Gastroesophageal sphincter (tissue), 3 donors: ENCODE measurements around the gene APOOL.

Source experiments
- CTCF ChIP-seq, 4 experiments: fragments of 200-600 bp in 2 of 4; fragments of 450-650 bp in 2 of 4; sonication (generic) in 1 of 4; IDR thresholded peaks; one replicate each; pipeline ENCODE4 v1.5.1; 2017 to 2019; ENCODE audit warnings: antibody characterized with exemption in 4 of 4, mild to moderate bottlenecking in 2 of 4, moderate library complexity in 2 of 4
- POLR2A ChIP-seq, 2 donors: fragments of 450-650 bp; IDR thresholded peaks; one replicate each; pipeline ENCODE4 v1.6.1; 2017; ENCODE audit warnings: antibody characterized with exemption in 2 of 2, mild to moderate bottlenecking in 2 of 2, moderate library complexity in 1 of 2

GRCh38 chrX:85140964-85141363 is 137.3 kb downstream of the APOOL start:
- no peak for TF ChIP-seq CTCF (IDR thresholded peaks at IDR 0.05)
- TF ChIP-seq POLR2A (IDR thresholded peaks at IDR 0.05), result no peak
